Liver (tissue), 9 donors: ENCODE results near the gene WDR90. TPM values are rescaled to one million over a fixed set of nuclear protein-coding genes. Genes with fewer than 3 reads are reported as not detected.

ENCODE experiments used
- DNase-seq: peaks from one replicate; pipeline ENCODE4 v3.0.0-alpha.2; 2017; ENCODE audit warnings: low spot score
- H3K27ac ChIP-seq, 2 donors: one replicate each; pipeline ENCODE4 v1.7.0; 2013; ENCODE audit warnings: inconsistent platforms in 2 of 2, low read length in 2 of 2, control low read depth in 1 of 2, low read depth in 1 of 2, mild to moderate bottlenecking in 1 of 2
- H3K27me3 ChIP-seq, 4 donors: one replicate each; pipeline versions ENCODE4 v1.6.1 to v1.7.0; 2013; ENCODE audit warnings: low read length in 3 of 4, inconsistent platforms in 1 of 4, mild to moderate bottlenecking in 1 of 4, moderate library complexity in 1 of 4; ENCODE audit not compliant: control insufficient read depth in 4 of 4, insufficient read depth in 4 of 4
- H3K36me3 ChIP-seq, 4 donors: one replicate each; pipeline versions ENCODE4 v1.6.1 to v1.7.0; 2013; ENCODE audit warnings: low read length in 3 of 4, mild to moderate bottlenecking in 3 of 4, low read depth in 1 of 4, moderate library complexity in 1 of 4; ENCODE audit not compliant: control insufficient read depth in 4 of 4, insufficient read depth in 3 of 4
- H3K4me1 ChIP-seq, 4 donors: one replicate each; pipeline versions ENCODE4 v1.6.1 to v1.7.0; 2013; ENCODE audit warnings: low read length in 3 of 4, mild to moderate bottlenecking in 3 of 4, moderate library complexity in 1 of 4; ENCODE audit not compliant: control insufficient read depth in 4 of 4, insufficient read depth in 4 of 4
- H3K4me3 ChIP-seq, 3 donors: one replicate each; pipeline versions ENCODE4 v1.6.1 to v1.7.0; 2013; ENCODE audit warnings: low read length in 3 of 3, control low read depth in 1 of 3, low read depth in 1 of 3, mild to moderate bottlenecking in 1 of 3
- H3K9ac ChIP-seq, 2 donors: one replicate each; pipeline ENCODE4 v1.7.0; 2013; ENCODE audit warnings: low read length in 2 of 2, mild to moderate bottlenecking in 2 of 2, moderate library complexity in 2 of 2, control low read depth in 1 of 2, low read depth in 1 of 2
- H3K9me3 ChIP-seq, 4 donors: one replicate each; pipeline versions ENCODE4 v1.6.1 to v1.7.0; 2013; ENCODE audit warnings: low read length in 3 of 4; ENCODE audit not compliant: control insufficient read depth in 4 of 4
- FOXA1 ChIP-seq: IDR thresholded peaks from 2 replicates; pipeline ENCODE4 v1.6.1; 2016; ENCODE audit warnings: antibody characterized with exemption
- FOXA2 ChIP-seq: IDR thresholded peaks from 2 replicates; pipeline ENCODE4 v1.6.1; 2016; ENCODE audit warnings: antibody characterized with exemption
- GABPA ChIP-seq, 2 donors: IDR thresholded peaks in 1 of 2; conservative IDR thresholded peaks in 1 of 2; 2 replicates each; pipeline ENCODE4 v1.6.1; 2016; ENCODE audit warnings: antibody characterized with exemption in 2 of 2, mild to moderate bottlenecking in 1 of 2, moderate library complexity in 1 of 2
- HNF4A ChIP-seq, 2 donors: conservative IDR thresholded peaks; 2 replicates each; pipeline ENCODE4 v1.6.1; 2016; ENCODE audit warnings: antibody characterized with exemption in 2 of 2, mild to moderate bottlenecking in 2 of 2
- MAX ChIP-seq: IDR thresholded peaks from 2 replicates; pipeline ENCODE4 v1.6.1; 2016; ENCODE audit warnings: antibody characterized with exemption
- NR2F2 ChIP-seq: IDR thresholded peaks from 2 replicates; pipeline ENCODE4 v1.6.1; 2016; ENCODE audit warnings: antibody characterized with exemption
- RAD21 ChIP-seq, 2 donors: IDR thresholded peaks; 2 replicates each; pipeline ENCODE4 v1.6.1; 2016; ENCODE audit warnings: antibody characterized with exemption in 2 of 2, mild to moderate bottlenecking in 2 of 2
- RXRA ChIP-seq, 2 donors: IDR thresholded peaks; 2 replicates each; pipeline ENCODE4 v1.6.1; 2017 to 2018; ENCODE audit warnings: antibody characterized with exemption in 2 of 2, mild to moderate bottlenecking in 1 of 2
- SP1 ChIP-seq: IDR thresholded peaks from 2 replicates; pipeline ENCODE4 v1.6.1; 2018; ENCODE audit warnings: antibody characterized with exemption, mild to moderate bottlenecking
- TAF1 ChIP-seq: conservative IDR thresholded peaks from 2 replicates; pipeline ENCODE4 v1.6.1; 2016; ENCODE audit warnings: antibody characterized with exemption, mild to moderate bottlenecking
- YY1 ChIP-seq: IDR thresholded peaks from 2 replicates; pipeline ENCODE4 v1.6.1; 2016; ENCODE audit warnings: antibody characterized with exemption, mild to moderate bottlenecking
- WGBS: extraction: QIAGEN DNeasy Blood & Tissue Kit; methylation state at CpG from one replicate; pipeline ENCODE4 v1.1.7; 2013; 5-methylcytosine and 5-hydroxymethylcytosine counted together
- polyA plus RNA-seq, 2 donors: library from polyadenylated mRNA; stranded (reverse) in 1 of 2; unstranded in 1 of 2; fragments of 200-250 nt in 1 of 2; fragments of >200 nt in 1 of 2; fragmentation: Nextera tagmentation in 1 of 2; extraction: Ambion mirVana in 1 of 2; gene quantifications; one replicate each; pipeline versions ENCODE4 v1.2.1 to v1.2.3, GENCODE V29; 2013 to 2015
- total RNA-seq, 2 donors: library from RNA; depleted of rRNA; stranded (reverse); fragments of >200 nt; gene quantifications; one replicate each; pipeline ENCODE4 v1.2.3, GENCODE V29; 2014
- TF ChIP-seq, protein P1 (sequence below): IDR thresholded peaks from 2 replicates; pipeline ENCODE4 v1.6.1; 2016; ENCODE audit warnings: antibody characterized with exemption, mild to moderate bottlenecking
- TF ChIP-seq, protein P2 (sequence below): IDR thresholded peaks from 2 replicates; pipeline ENCODE4 v1.6.1; 2016; ENCODE audit warnings: antibody characterized with exemption
- TF ChIP-seq, protein P3 (sequence below): IDR thresholded peaks from 2 replicates; pipeline ENCODE4 v1.6.1; 2016; ENCODE audit warnings: antibody characterized with exemption
- donor health status: healthy.
- donor health status: healthy.
- donor health status: healthy.
- donor health status: healthy.
- donor health status: healthy.

Gene WDR90
- total and polyA plus RNA-seq, 4 donors: 4.7 to 13.4 (median 7.9) TPM

DNA sequence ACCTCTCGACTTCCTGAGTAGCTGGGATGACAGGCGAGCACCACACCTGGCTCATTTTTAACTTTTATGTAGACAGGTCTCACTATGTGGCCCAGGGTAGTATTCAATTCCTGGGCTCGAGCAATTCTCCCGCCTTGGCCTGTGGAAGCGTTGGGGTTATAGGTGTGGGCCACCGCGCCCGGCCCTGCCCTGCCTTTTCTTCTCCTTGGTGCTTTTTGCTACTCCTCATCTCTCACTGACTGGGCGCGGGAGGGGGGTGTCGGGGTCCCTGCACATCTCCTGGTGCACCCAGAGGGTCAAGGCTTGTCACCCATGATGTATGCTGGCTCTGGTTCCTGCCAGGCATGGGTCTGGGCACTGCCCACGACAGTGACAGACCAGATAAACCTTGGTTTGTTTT, 4.6 kb upstream of the WDR90 start:
- Histone ChIP-seq H3K4me1 (peaks cover 24 to 79% (median 53%) of the 10 kb centered on the region in 4 donors), H3K9ac (no peak overlapping the region), H3K9me3 (no peaks in the 10 kb centered on the region), H3K4me3 (no peak overlapping the region), H3K27me3 (no peaks in the 10 kb centered on the region), H3K36me3 (peaks cover 0 to 1% (median 0%) of the 10 kb centered on the region in 4 donors), H3K27ac (peak overlapping the region; percentile 20 to 27)
- 88% methylated on average over 12 of the region's 12 CpGs for WGBS
- no peak for TF ChIP-seq SP1
- no peak for TF ChIP-seq RAD21 (IDR thresholded peaks at IDR 0.05)
- no peak for TF ChIP-seq FOXA2
- TF ChIP-seq, protein P1, sequence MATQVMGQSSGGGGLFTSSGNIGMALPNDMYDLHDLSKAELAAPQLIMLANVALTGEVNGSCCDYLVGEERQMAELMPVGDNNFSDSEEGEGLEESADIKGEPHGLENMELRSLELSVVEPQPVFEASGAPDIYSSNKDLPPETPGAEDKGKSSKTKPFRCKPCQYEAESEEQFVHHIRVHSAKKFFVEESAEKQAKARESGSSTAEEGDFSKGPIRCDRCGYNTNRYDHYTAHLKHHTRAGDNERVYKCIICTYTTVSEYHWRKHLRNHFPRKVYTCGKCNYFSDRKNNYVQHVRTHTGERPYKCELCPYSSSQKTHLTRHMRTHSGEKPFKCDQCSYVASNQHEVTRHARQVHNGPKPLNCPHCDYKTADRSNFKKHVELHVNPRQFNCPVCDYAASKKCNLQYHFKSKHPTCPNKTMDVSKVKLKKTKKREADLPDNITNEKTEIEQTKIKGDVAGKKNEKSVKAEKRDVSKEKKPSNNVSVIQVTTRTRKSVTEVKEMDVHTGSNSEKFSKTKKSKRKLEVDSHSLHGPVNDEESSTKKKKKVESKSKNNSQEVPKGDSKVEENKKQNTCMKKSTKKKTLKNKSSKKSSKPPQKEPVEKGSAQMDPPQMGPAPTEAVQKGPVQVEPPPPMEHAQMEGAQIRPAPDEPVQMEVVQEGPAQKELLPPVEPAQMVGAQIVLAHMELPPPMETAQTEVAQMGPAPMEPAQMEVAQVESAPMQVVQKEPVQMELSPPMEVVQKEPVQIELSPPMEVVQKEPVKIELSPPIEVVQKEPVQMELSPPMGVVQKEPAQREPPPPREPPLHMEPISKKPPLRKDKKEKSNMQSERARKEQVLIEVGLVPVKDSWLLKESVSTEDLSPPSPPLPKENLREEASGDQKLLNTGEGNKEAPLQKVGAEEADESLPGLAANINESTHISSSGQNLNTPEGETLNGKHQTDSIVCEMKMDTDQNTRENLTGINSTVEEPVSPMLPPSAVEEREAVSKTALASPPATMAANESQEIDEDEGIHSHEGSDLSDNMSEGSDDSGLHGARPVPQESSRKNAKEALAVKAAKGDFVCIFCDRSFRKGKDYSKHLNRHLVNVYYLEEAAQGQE: no peak
- TF ChIP-seq TAF1: no peak
- TF ChIP-seq HNF4A (conservative IDR thresholded peaks at IDR 0.05): no peak
- DNase-seq: no peak

- Histone ChIP-seq H3K9ac (peak overlapping the region in 1 of 2 donors; percentile 62), H3K36me3 (peaks cover 0 to 1% (median 0%) of the 10 kb centered on the region in 4 donors), H3K27ac (peak overlapping the region; percentile 86 to 89), H3K4me3 (peak overlapping the region in 1 of 3 donors; percentile 69), H3K27me3 (no peaks in the 10 kb centered on the region), H3K9me3 (no peaks in the 10 kb centered on the region), H3K4me1 (peaks cover 21 to 82% (median 58%) of the 10 kb centered on the region in 4 donors)
- 34% methylated on average over 32 of the region's 32 CpGs for WGBS
- DNase-seq: peak; percentile 75
- TF ChIP-seq, protein P1: no peak
- no peak for TF ChIP-seq RAD21 (IDR thresholded peaks at IDR 0.05)
- TF ChIP-seq, protein P2, sequence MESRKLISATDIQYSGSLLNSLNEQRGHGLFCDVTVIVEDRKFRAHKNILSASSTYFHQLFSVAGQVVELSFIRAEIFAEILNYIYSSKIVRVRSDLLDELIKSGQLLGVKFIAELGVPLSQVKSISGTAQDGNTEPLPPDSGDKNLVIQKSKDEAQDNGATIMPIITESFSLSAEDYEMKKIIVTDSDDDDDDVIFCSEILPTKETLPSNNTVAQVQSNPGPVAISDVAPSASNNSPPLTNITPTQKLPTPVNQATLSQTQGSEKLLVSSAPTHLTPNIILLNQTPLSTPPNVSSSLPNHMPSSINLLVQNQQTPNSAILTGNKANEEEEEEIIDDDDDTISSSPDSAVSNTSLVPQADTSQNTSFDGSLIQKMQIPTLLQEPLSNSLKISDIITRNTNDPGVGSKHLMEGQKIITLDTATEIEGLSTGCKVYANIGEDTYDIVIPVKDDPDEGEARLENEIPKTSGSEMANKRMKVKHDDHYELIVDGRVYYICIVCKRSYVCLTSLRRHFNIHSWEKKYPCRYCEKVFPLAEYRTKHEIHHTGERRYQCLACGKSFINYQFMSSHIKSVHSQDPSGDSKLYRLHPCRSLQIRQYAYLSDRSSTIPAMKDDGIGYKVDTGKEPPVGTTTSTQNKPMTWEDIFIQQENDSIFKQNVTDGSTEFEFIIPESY: peak; percentile 35
- peak; percentile 73 for TF ChIP-seq SP1
- peak; percentile 92 to 95 for TF ChIP-seq RXRA (IDR thresholded peaks at IDR 0.05)
- TF ChIP-seq HNF4A (conservative IDR thresholded peaks at IDR 0.05): peak; percentile 46 to 76
- no peak for TF ChIP-seq FOXA1
- TF ChIP-seq, protein P3, sequence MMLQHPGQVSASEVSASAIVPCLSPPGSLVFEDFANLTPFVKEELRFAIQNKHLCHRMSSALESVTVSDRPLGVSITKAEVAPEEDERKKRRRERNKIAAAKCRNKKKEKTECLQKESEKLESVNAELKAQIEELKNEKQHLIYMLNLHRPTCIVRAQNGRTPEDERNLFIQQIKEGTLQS: no peak
- TF ChIP-seq TAF1: no peak
- no peak for TF ChIP-seq NR2F2
- peak in 1 of 2 donors; percentile 27 for TF ChIP-seq GABPA (IDR thresholded peaks at IDR 0.05 in 1 of 2, conservative IDR thresholded peaks at IDR 0.05 in 1 of 2)
- no peak for TF ChIP-seq FOXA2
- peak; percentile 44 for TF ChIP-seq YY1
- TF ChIP-seq MAX: peak; percentile 34
Observed at GRCh38 chr16:645852-646678, 3.1 kb upstream of the WDR90 start.
